Ectodermal cell (in vitro differentiated cells): ENCODE data around the gene TBC1D3B.
"Not testable (repeated sequence)": the region's sequence is repeated elsewhere in the genome, so short reads cannot be mapped to it uniquely, and the experiment has no call there.

Experiments used
- H3K27ac ChIP-seq: 2 replicates; pipeline ENCODE4 v1.7.0; 2013; ENCODE audit warnings: mild to moderate bottlenecking, low read depth, low read length; ENCODE audit not compliant: insufficient read depth, poor library complexity, severe bottlenecking
- H3K27me3 ChIP-seq: 2 replicates; pipeline ENCODE4 v1.7.0; 2013; ENCODE audit warnings: mild to moderate bottlenecking, low read length; ENCODE audit not compliant: insufficient read depth, control insufficient read depth, poor library complexity, severe bottlenecking
- H3K36me3 ChIP-seq: one replicate; pipeline ENCODE4 v1.7.0; 2013; ENCODE audit warnings: low read length; ENCODE audit not compliant: control insufficient read depth, insufficient read depth
- H3K4me1 ChIP-seq: one replicate; pipeline ENCODE4 v1.7.0; 2013; ENCODE audit warnings: low read length; ENCODE audit not compliant: control insufficient read depth, insufficient read depth
- H3K4me3 ChIP-seq: 2 replicates; pipeline ENCODE4 v1.7.0; 2013; ENCODE audit warnings: low read depth, low read length, control low read depth; ENCODE audit not compliant: insufficient read depth
- H3K9me3 ChIP-seq: 2 replicates; pipeline ENCODE4 v1.7.0; 2013; ENCODE audit warnings: mild to moderate bottlenecking, low read length, moderate library complexity; ENCODE audit not compliant: control insufficient read depth
- WGBS, 2 experiments: methylation state at CpG; one replicate each; pipeline ENCODE4 v1.1.7; 2013; ENCODE audit warnings: missing lambda C conversion rate in 2 of 2; 5-methylcytosine and 5-hydroxymethylcytosine counted together

Gene TBC1D3B

GRCh38 chr17:36129616-36130015, 46.8 kb downstream of the TBC1D3B start:
- no peaks in the 10 kb centered on the region for H3K27me3 ChIP-seq
- H3K36me3 ChIP-seq, result no peaks in the 10 kb centered on the region
- no peaks in the 10 kb centered on the region for H3K4me1 ChIP-seq
- H3K4me3 ChIP-seq, result no peak overlapping the region
- 84 to 90% methylated on average over 1 of the region's 1 CpG for WGBS, 2 experiments
- no peak overlapping the region for H3K27ac ChIP-seq
- H3K9me3 ChIP-seq, result peaks cover 4% of the 10 kb centered on the region

DNA sequence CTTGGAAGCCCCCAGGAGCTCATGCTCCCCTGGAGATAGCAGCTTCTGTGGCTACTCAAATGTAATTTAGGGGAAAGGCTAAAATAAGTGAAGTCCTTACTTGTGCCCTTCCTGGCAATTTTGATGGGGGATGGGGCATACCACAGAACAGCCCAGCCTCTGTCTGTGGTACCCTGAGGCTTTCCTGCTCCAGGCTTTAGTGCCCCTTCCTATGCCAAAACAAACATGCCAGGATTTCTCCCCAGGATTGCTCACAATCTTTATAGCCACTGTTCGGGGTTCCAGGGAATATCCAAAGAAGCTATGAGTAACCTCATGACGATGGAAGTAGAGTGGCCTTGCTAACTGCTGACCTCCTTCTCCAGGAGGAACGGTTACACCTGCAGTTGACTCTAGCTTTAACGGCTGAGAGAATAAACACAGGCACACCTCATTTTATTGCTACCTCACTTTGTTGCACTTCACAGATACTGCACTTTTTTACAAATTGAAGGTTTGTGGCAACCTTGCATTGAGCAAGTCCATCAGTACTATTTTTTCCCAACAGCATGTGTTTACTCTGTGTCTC, 47.9 kb downstream of the TBC1D3B start:
- Histone ChIP-seq H3K27ac (no peak overlapping the region), H3K27me3 (no peaks in the 10 kb centered on the region)

GRCh38 chr17:36127911-36128310, 48.5 kb downstream of the TBC1D3B start:
- no peak overlapping the region for H3K27ac ChIP-seq
- no peak overlapping the region for H3K4me3 ChIP-seq
- no peaks in the 10 kb centered on the region for H3K36me3 ChIP-seq
- no peaks in the 10 kb centered on the region for H3K4me1 ChIP-seq
- WGBS, 2 experiments, result 87 to 91% methylated on average over 6 of the region's 6 CpGs
- peaks cover 4% of the 10 kb centered on the region for H3K9me3 ChIP-seq
- H3K27me3 ChIP-seq, result no peaks in the 10 kb centered on the region

More for the DNA sequence above, 47.9 kb downstream of the TBC1D3B start:
- Histone ChIP-seq H3K4me1 (no peaks in the 10 kb centered on the region), H3K9me3 (peaks cover 4% of the 10 kb centered on the region), H3K36me3 (no peaks in the 10 kb centered on the region), H3K4me3 (no peak overlapping the region)
- 88 to 90% methylated on average over 4 of the region's 4 CpGs for WGBS, 2 experiments

- Histone ChIP-seq H3K9me3 (peaks cover 4% of the 10 kb centered on the region), H3K4me1 (no peaks in the 10 kb centered on the region), H3K27me3 (no peaks in the 10 kb centered on the region), H3K4me3 (no peak overlapping the region), H3K36me3 (no peaks in the 10 kb centered on the region), H3K27ac (no peak overlapping the region)
- WGBS, 2 experiments, result 89 to 97% methylated on average over 7 of the region's 7 CpGs
Observed at GRCh38 chr17:36127199-36127893, 49.1 kb downstream of the TBC1D3B start.

DNA sequence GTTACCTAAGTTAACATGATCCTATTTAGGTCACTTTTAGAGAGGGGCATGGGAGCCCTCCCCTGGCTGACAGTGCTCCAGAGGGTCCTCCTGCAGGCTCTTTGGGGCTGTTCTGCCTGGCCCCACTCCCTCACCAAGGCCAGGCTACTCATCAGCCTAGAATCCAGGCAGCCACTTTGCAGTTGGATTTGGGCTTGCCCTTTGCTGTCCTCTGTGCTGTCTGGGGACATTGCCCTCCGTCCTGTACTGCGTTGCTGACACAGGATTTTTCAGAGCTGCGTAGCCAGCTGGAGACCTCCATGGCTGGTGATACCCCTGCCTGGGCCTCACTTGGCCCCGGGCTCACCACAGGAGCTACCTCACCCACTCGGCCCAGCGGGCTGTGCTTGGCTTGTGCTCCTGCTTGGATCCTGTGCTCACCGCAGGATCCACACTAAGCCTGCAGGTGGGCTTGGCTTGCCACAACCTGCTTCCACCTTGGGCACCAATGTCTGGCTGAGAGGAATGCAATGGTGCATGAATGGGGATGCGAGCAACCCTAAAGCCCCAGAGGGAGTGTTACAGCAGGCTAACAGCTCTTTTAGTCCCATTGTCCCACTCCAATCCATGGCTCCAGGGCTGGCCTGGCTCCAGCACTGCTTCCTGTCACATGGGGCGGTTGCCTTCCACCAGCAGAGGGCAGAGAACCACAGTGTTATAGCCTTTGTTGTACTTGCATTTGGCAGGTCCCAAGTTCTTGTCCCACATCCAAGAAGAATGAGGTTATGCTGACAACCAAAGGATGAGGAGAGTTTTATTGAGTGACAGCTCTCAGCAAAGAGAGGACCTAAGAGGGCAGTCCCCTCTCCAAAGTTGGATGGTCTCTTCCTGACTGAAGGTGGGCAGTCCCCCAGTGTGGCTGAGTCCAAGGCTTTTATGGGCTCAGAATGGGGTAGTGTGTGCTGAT, 51.3 kb downstream of the TBC1D3B start:
- Histone ChIP-seq H3K4me3 (no peak overlapping the region), H3K27ac (no peak overlapping the region), H3K36me3 (no peaks in the 10 kb centered on the region), H3K4me1 (no peaks in the 10 kb centered on the region), H3K9me3 (peaks cover 4% of the 10 kb centered on the region), H3K27me3 (no peaks in the 10 kb centered on the region)
- WGBS, 2 experiments, result 94% methylated on average over 9 of the region's 9 CpGs

DNA sequence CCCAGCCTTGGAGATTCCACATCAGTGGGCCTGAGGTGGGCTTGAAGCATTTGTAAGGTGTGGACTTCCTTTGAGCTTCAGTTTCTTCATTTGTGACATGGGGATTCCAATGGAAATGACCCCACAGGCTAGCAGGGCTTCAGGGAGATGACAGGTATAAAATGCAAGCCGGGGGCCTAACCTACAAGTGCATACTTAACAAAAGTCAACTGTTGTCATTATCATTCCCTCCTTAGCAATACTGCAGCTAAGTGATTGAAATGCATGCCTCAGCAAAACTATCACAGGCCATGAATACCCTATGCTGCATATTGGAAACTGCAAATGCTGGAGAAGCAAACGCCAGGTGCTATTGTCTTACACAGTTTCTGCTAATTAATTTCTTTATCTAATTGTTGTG, 53.0 kb downstream of the TBC1D3B start:
- peaks cover 4% of the 10 kb centered on the region for H3K9me3 ChIP-seq
- no peaks in the 10 kb centered on the region for H3K4me1 ChIP-seq
- WGBS, 2 experiments, result 84% methylated on average over 2 of the region's 2 CpGs
- H3K27ac ChIP-seq, result no peak overlapping the region
- H3K27me3 ChIP-seq, result no peaks in the 10 kb centered on the region
- H3K36me3 ChIP-seq, result no peaks in the 10 kb centered on the region
- H3K4me3 ChIP-seq, result no peak overlapping the region

DNA sequence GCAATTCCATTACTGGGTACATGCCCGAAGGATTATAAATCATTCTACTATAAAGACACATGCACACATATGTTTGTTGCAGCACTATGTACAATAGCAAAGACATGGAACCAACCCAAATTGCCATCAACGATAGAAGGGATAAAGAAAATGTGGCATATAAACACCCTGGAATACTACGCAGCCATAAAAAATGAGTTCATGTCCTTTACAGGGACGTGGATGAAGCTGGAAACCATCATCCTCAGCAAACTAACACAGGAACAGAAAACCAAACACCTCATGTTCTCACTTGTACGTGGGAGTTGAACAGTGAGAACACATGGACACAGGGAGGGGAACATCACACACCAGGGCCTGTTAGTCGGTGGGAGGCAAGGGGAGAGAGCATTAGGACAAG, 55.3 kb downstream of the TBC1D3B start:
- H3K4me1 ChIP-seq, H3K27ac ChIP-seq, H3K36me3 ChIP-seq, H3K27me3 ChIP-seq, H3K9me3 ChIP-seq, H3K4me3 ChIP-seq: not testable (repeated sequence)
- WGBS, 2 experiments, result 84 to 90% methylated on average over 6 of the region's 6 CpGs

- H3K9me3 ChIP-seq, result peaks cover 4% of the 10 kb centered on the region
- peaks cover 7% of the 10 kb centered on the region for H3K4me1 ChIP-seq
Observed at GRCh38 chr17:36120221-36120620, 56.2 kb downstream of the TBC1D3B start.

GRCh38 chr17:36118477-36119353, 57.7 kb downstream of the TBC1D3B start:
- no peaks in the 10 kb centered on the region for H3K9me3 ChIP-seq
- no peak overlapping the region for H3K4me3 ChIP-seq
- H3K4me1 ChIP-seq, result peaks cover 7% of the 10 kb centered on the region
- H3K27ac ChIP-seq, result no peak overlapping the region
- no peaks in the 10 kb centered on the region for H3K36me3 ChIP-seq
- H3K27me3 ChIP-seq, result no peaks in the 10 kb centered on the region
- WGBS, 2 experiments, result 92 to 95% methylated on average over 11 to 12 of the region's 12 CpGs

More at GRCh38 chr17:36120221-36120620, 56.2 kb downstream of the TBC1D3B start:
- H3K4me3 ChIP-seq, result no peak overlapping the region
- H3K27ac ChIP-seq, result no peak overlapping the region
- 97% methylated on average over 2 to 3 of the region's 3 CpGs for WGBS, 2 experiments
- H3K27me3 ChIP-seq, result no peaks in the 10 kb centered on the region
- H3K36me3 ChIP-seq, result no peaks in the 10 kb centered on the region
